H1 (cell line): ENCODE results near the gene CDK13. TPM values are rescaled to one million over a fixed set of nuclear protein-coding genes. Genes with fewer than 3 reads are reported as not detected.

ENCODE experiments used
- CTCF ChIA-PET: fragments of 300-600 bp; sonication (Branson Sonifier 250); formaldehyde crosslinking; loops from one replicate; lab custom pipeline; 2021; ENCODE audit not compliant: partially characterized antibody; lab: Charles Lee
- POLR2A ChIA-PET: fragments of 300-600 bp; sonication (Branson Sonifier 250); formaldehyde crosslinking; loops from one replicate; lab custom pipeline; 2021; ENCODE audit warnings: inconsistent platforms; ENCODE audit not compliant: partially characterized antibody; lab: Charles Lee
- DNase-seq, 2 experiments: peaks; one replicate each; pipeline versions ENCODE4 v3.0.0 to v3.0.0-alpha.2; 2010 to 2022; ENCODE audit warnings: low spot score in 2 of 2, low read depth in 1 of 2, mixed read lengths in 1 of 2
- FAIRE-seq: peaks from 2 replicates; lab custom pipeline; 2011; peaks lifted over from hg19 to GRCh38; lab: Jason Lieb, UNC
- H2AFZ ChIP-seq: 2 replicates; pipeline ENCODE4 v1.8.1; 2012; ENCODE audit warnings: low read length, inconsistent platforms
- H2AK5ac ChIP-seq: 2 replicates; pipeline ENCODE4 v1.6.1; 2013; ENCODE audit warnings: low read depth, low read length
- H2BK120ac ChIP-seq: replicated peaks from 2 replicates; pipeline ENCODE3; 2013; ENCODE audit warnings: low read depth, low read length, inconsistent platforms
- H2BK12ac ChIP-seq: 2 replicates; pipeline ENCODE4 v1.6.1; 2013; ENCODE audit warnings: low read depth, low read length
- H2BK15ac ChIP-seq: 2 replicates; pipeline ENCODE4 v1.6.1; 2013; ENCODE audit warnings: low read length
- H2BK20ac ChIP-seq: 2 replicates; pipeline ENCODE4 v1.6.1; 2013; ENCODE audit warnings: low read length
- H2BK5ac ChIP-seq: 2 replicates; pipeline ENCODE4 v1.6.1; 2013; ENCODE audit warnings: low read depth, low read length
- H3K14ac ChIP-seq: 2 replicates; pipeline ENCODE4 v1.6.1; 2013; ENCODE audit warnings: inconsistent platforms; ENCODE audit not compliant: insufficient read length
- H3K18ac ChIP-seq: 2 replicates; pipeline ENCODE4 v1.6.1; 2013; ENCODE audit warnings: low read length; ENCODE audit errors: extremely low read depth
- H3K23ac ChIP-seq: 2 replicates; pipeline ENCODE4 v1.6.1; 2013; ENCODE audit warnings: inconsistent platforms; ENCODE audit not compliant: insufficient read length
- H3K23me2 ChIP-seq: 2 replicates; pipeline ENCODE4 v1.6.1; 2013; ENCODE audit warnings: low read depth, low read length
- H3K27ac ChIP-seq: 2 replicates; pipeline ENCODE4 v1.6.1; 2011; ENCODE audit warnings: low read depth, low read length, inconsistent platforms
- H3K27me3 ChIP-seq, 4 experiments: replicated peaks in 1 of 4; 1 replicate in 1 of 4; 2 replicates in 3 of 4; pipeline versions ENCODE4 v1.6.1 to v1.8.1; 2011 to 2013; ENCODE audit warnings: low read length in 3 of 4, mild to moderate bottlenecking in 3 of 4, inconsistent platforms in 2 of 4, mixed read lengths in 2 of 4, moderate library complexity in 1 of 4; ENCODE audit not compliant: control insufficient read depth in 3 of 4, insufficient read depth in 3 of 4; ENCODE audit errors: extremely low read depth in 1 of 4
- H3K36me3 ChIP-seq, 4 experiments: 2 replicates each; pipeline versions ENCODE4 v1.6.1 to v1.8.1; 2011 to 2013; ENCODE audit warnings: mild to moderate bottlenecking in 4 of 4, low read length in 3 of 4, moderate library complexity in 2 of 4, control low read depth in 1 of 4, inconsistent platforms in 1 of 4; ENCODE audit not compliant: insufficient read depth in 4 of 4, control insufficient read depth in 2 of 4
- H3K4ac ChIP-seq: replicated peaks from 2 replicates; pipeline ENCODE3; 2013; ENCODE audit warnings: low read length, low read depth, mixed read lengths, inconsistent platforms; ENCODE audit not compliant: insufficient read length
- H3K4me1 ChIP-seq, 4 experiments: replicated peaks in 1 of 4; 1 replicate in 1 of 4; 2 replicates in 3 of 4; pipeline versions ENCODE4 v1.6.1 to v1.8.1; 2011 to 2013; ENCODE audit warnings: low read length in 3 of 4, inconsistent platforms in 2 of 4, mixed read lengths in 1 of 4; ENCODE audit not compliant: insufficient read depth in 4 of 4, control insufficient read depth in 3 of 4
- H3K4me2 ChIP-seq, 2 experiments: 2 replicates each; pipeline versions ENCODE4 v1.6.1 to v1.8.1; 2011 to 2013; ENCODE audit warnings: low read depth in 2 of 2, low read length in 2 of 2, control low read depth in 1 of 2, inconsistent platforms in 1 of 2, mild to moderate bottlenecking in 1 of 2; ENCODE audit not compliant: insufficient read depth in 1 of 2
- H3K4me3 ChIP-seq, 4 experiments: fragments of 200-600, 300-600 bp in 1 of 4; sonication (generic), shearing (Covaris generic), sonication (Bioruptor Twin) in 1 of 4; 2 replicates each; pipeline versions ENCODE4 v1.5.1 to v1.8.1; 2011 to 2016; ENCODE audit warnings: low read length in 4 of 4, low read depth in 3 of 4, control low read depth in 2 of 4, inconsistent platforms in 2 of 4, mild to moderate bottlenecking in 2 of 4, mixed read lengths in 1 of 4, moderate library complexity in 1 of 4; ENCODE audit not compliant: insufficient read depth in 2 of 4; ENCODE audit errors: extremely low read depth in 1 of 4
- H3K56ac ChIP-seq: replicated peaks from 2 replicates; pipeline ENCODE3; 2013; ENCODE audit warnings: low read depth, mild to moderate bottlenecking, mixed read lengths, low read length, inconsistent platforms; ENCODE audit not compliant: insufficient read length
- H3K79me1 ChIP-seq: 2 replicates; pipeline ENCODE4 v1.6.1; 2013; ENCODE audit warnings: low read depth, low read length, control low read depth
- H3K79me2 ChIP-seq, 2 experiments: 2 replicates each; pipeline versions ENCODE4 v1.6.1 to v1.8.1; 2012 to 2013; ENCODE audit warnings: low read length in 2 of 2, mild to moderate bottlenecking in 2 of 2, inconsistent platforms in 1 of 2; ENCODE audit not compliant: insufficient read depth in 2 of 2, control insufficient read depth in 1 of 2
- H3K9ac ChIP-seq, 4 experiments: replicated peaks in 1 of 4; 1 replicate in 1 of 4; 2 replicates in 3 of 4; pipeline versions ENCODE4 v1.6.1 to v1.8.1; 2011 to 2013; ENCODE audit warnings: low read depth in 3 of 4, low read length in 3 of 4, control low read depth in 2 of 4, mild to moderate bottlenecking in 2 of 4, moderate library complexity in 2 of 4, inconsistent platforms in 1 of 4; ENCODE audit errors: extremely low read depth in 1 of 4
- H3K9me3 ChIP-seq, 2 experiments: 2 replicates each; pipeline versions ENCODE4 v1.6.1 to v1.8.1; 2012 to 2013; ENCODE audit warnings: mild to moderate bottlenecking in 2 of 2, moderate library complexity in 2 of 2, control low read depth in 1 of 2, inconsistent platforms in 1 of 2, low read depth in 1 of 2, low read length in 1 of 2, mixed read lengths in 1 of 2; ENCODE audit not compliant: insufficient read depth in 2 of 2
- H4K20me1 ChIP-seq, 2 experiments: replicated peaks in 1 of 2; 2 replicates each; pipeline versions ENCODE3 to v1.8.1; 2011 to 2013; ENCODE audit warnings: inconsistent platforms in 2 of 2, low read length in 2 of 2, mild to moderate bottlenecking in 1 of 2; ENCODE audit not compliant: insufficient read depth in 2 of 2, control insufficient read depth in 1 of 2
- H4K5ac ChIP-seq: 2 replicates; pipeline ENCODE4 v1.6.1; 2013; ENCODE audit warnings: low read length, low read depth, mixed read lengths, inconsistent platforms; ENCODE audit not compliant: insufficient read length
- H4K8ac ChIP-seq: 2 replicates; pipeline ENCODE4 v1.8.0; 2013; ENCODE audit warnings: mild to moderate bottlenecking, moderate library complexity, low read length, inconsistent platforms; ENCODE audit not compliant: insufficient read depth; ENCODE audit errors: extremely low read depth
- H4K91ac ChIP-seq: replicated peaks from 2 replicates; pipeline ENCODE3; 2013; ENCODE audit warnings: low read length, mixed read lengths, inconsistent platforms; ENCODE audit not compliant: insufficient read length
- GTF2F1 ChIP-seq: IDR thresholded peaks from 2 replicates; pipeline ENCODE4 v1.6.1; 2012; ENCODE audit warnings: low read depth, low read length, improper control_type of control experiment, borderline replicate concordance
- POLR2A ChIP-seq, 2 experiments: IDR thresholded peaks; 1 replicate in 1 of 2; 2 replicates in 1 of 2; pipeline ENCODE4 v1.6.1; 2011; ENCODE audit warnings: low read depth in 2 of 2, low read length in 2 of 2, mild to moderate bottlenecking in 2 of 2; ENCODE audit errors: control extremely low read depth in 1 of 2
- RAD21 ChIP-seq, 2 experiments: IDR thresholded peaks in 1 of 2; conservative IDR thresholded peaks in 1 of 2; 2 replicates each; pipeline ENCODE4 v1.6.1; 2011; ENCODE audit warnings: low read depth in 2 of 2, low read length in 2 of 2, improper control_type of control experiment in 1 of 2, inconsistent platforms in 1 of 2, mild to moderate bottlenecking in 1 of 2, moderate library complexity in 1 of 2
- SP2 ChIP-seq: IDR thresholded peaks from 2 replicates; pipeline ENCODE4 v1.6.1; 2012; ENCODE audit warnings: mild to moderate bottlenecking, low read length, inconsistent platforms
- TEAD4 ChIP-seq: IDR thresholded peaks from 2 replicates; pipeline ENCODE4 v1.6.1; 2012; ENCODE audit warnings: low read depth, low read length, inconsistent platforms, mixed read lengths
- WGBS, 2 experiments: shearing (Covaris generic) in 1 of 2; methylation state at CpG; one replicate each; pipeline versions ENCODE4 v1.1.6 to v1.1.7; 2013 to 2015; ENCODE audit warnings: low lambda C conversion rate in 2 of 2, mixed read lengths in 2 of 2, inconsistent platforms in 1 of 2, low coverage in 1 of 2, missing lambda C conversion rate in 1 of 2; ENCODE audit not compliant: insufficient replicate concordance in 2 of 2, insufficient coverage in 1 of 2, insufficient read length in 1 of 2; ENCODE audit errors: extremely low coverage in 1 of 2, missing lambda C conversion rate in 1 of 2; 5-methylcytosine and 5-hydroxymethylcytosine counted together
- polyA plus RNA-seq, 7 experiments: library from polyadenylated mRNA; depleted of rRNA in 3 of 7; stranded (reverse) in 5 of 7; unstranded in 2 of 7; fragments of >200 nt in 5 of 7; fragments of 200-250 nt in 2 of 7; gene quantifications; 1 replicate in 5 of 7; 2 replicates in 1 of 7; 4 replicates in 1 of 7; pipeline versions ENCODE4 v1.2.1 to v1.2.3, GENCODE V29; 2011 to 2013; ENCODE audit warnings: missing spikeins in 2 of 7, mixed read lengths in 2 of 7
- total RNA-seq: library from RNA; stranded (reverse); fragmentation: NEBNext Ultra II Directional; extraction: Animal tissue kit (Norgen Biotek cat#: 25700); gene quantifications from 2 replicates; pipeline ENCODE4 v1.2.1, GENCODE V29; 2021

CDK13 gene
- total and polyA plus RNA-seq, 2 of the 8 experiments (the other 6 are each of a cell fraction or from before 2014, with no cell fraction given) = 22.6 to 49.5 TPM

DNA sequence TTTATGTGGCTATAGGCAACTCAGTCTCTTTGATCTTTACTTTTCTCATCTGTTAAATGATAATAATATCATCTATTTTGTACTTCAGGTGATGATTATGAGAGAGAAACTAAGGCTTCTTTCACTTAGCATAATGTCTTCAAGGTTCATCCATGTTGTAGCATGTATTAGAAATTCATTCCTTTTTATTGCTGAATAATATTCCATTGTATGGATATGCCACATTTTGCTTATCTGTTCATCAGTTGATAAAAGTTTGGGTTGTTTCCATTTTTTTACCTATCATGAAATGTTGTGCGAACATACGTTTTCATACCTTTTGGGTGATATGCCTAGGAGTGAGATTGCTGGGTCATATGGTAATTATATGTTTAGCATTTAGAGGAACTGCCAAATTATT is 7.2 kb upstream of the CDK13 start:
- FAIRE-seq (no peak), DNase-seq (no peak)
- Histone ChIP-seq H2BK12ac (no peak overlapping the region), H3K36me3 (no peaks in the 10 kb centered on the region), H3K23ac (no peak overlapping the region), H3K18ac (no peak overlapping the region), H3K4me1 (no peaks in the 10 kb centered on the region), H2AK5ac (no peak overlapping the region), H3K9ac (no peak overlapping the region), H2BK20ac (no peak overlapping the region), H4K5ac (no peak overlapping the region), H3K9me3 (no peaks in the 10 kb centered on the region), H3K4me3 (no peak overlapping the region), H3K56ac (no peak overlapping the region), H3K14ac (no peak overlapping the region), H2BK120ac (no peak overlapping the region), H2AFZ (no peak overlapping the region), H4K8ac (no peak overlapping the region), H4K91ac (no peak overlapping the region), H3K4ac (no peak overlapping the region), H3K27ac (no peak overlapping the region), H2BK15ac (no peak overlapping the region), H3K23me2 (no peaks in the 10 kb centered on the region), H4K20me1 (no peaks in the 10 kb centered on the region), H3K27me3 (no peaks in the 10 kb centered on the region), H3K79me2 (no peaks in the 10 kb centered on the region), H3K4me2 (no peak overlapping the region), H2BK5ac (no peak overlapping the region), H3K79me1 (no peaks in the 10 kb centered on the region)
- ChIA-PET POLR2A (no interaction called here), CTCF (interaction anchor here (1.2 kb wide), 1 partner anchor 10 kb away, joined by 3 read pairs; no protein-coding TSS in a partner anchor)
- 88% methylated on average over 2 of the region's 2 CpGs; no CpG with 5 or more reads in 1 of the 2 experiments for WGBS, 2 experiments
- TF ChIP-seq GTF2F1 (no peak), POLR2A (IDR thresholded peaks at IDR 0.05; ENCODE audit: control extremely low read depth in 1 of 2, low read depth in 2 of 2, low read length in 2 of 2) (no peak), SP2 (no peak), RAD21 (IDR thresholded peaks at IDR 0.05 in 1 of 2, conservative IDR thresholded peaks at IDR 0.05 in 1 of 2; ENCODE audit: low read depth in 2 of 2, low read length in 2 of 2) (no peak), TEAD4 (no peak)
